ENCODE data around the gene DHRS12.

The DHRS12 gene

GRCh38 chr13:51803422-51804294, at the start of gene DHRS12:
TSS of gene DHRS12 (minus strand) at chr13:51804163. CDS start at chr13:51799659, 4,504 bp downstream.
- no peak for DNase-seq (ENCODE audit: low read depth, low spot score)

- DNase-seq (ENCODE audit: low read depth, low spot score) = no peak
Observed at GRCh38 chr13:51849145-51850101, 45.5 kb upstream of the DHRS12 start.

- no peak for DNase-seq (ENCODE audit: low read depth, low spot score)
Observed at GRCh38 chr13:51848674-51849073, 44.7 kb upstream of the DHRS12 start.

GRCh38 chr13:51846756-51847155, 42.8 kb upstream of the DHRS12 start:
- no peak for DNase-seq (ENCODE audit: low read depth, low spot score)

- DNase-seq (ENCODE audit: low read depth, low spot score) = no peak
Observed at GRCh38 chr13:51845574-51846318, 41.8 kb upstream of the DHRS12 start.

GRCh38 chr13:51844862-51845573, 41.1 kb upstream of the DHRS12 start, which contains the start of gene TMEM272:
TSS of gene TMEM272 (minus strand) at chr13:51845177. CDS start at chr13:51838530, 6,647 bp downstream.
- no peak for DNase-seq (ENCODE audit: low read depth, low spot score)

GRCh38 chr13:51843529-51843928, 39.6 kb upstream of the DHRS12 start:
- DNase-seq (ENCODE audit: low read depth, low spot score) = no peak

GRCh38 chr13:51841732-51842131, 37.8 kb upstream of the DHRS12 start:
- no peak for DNase-seq (ENCODE audit: low read depth, low spot score)

GRCh38 chr13:51840917-51841316, 37.0 kb upstream of the DHRS12 start:
- no peak for DNase-seq (ENCODE audit: low read depth, low spot score)

- DNase-seq (ENCODE audit: low read depth, low spot score) = no peak
Observed at GRCh38 chr13:51839711-51840540, 36.0 kb upstream of the DHRS12 start.

GRCh38 chr13:51838240-51838846, 34.4 kb upstream of the DHRS12 start:
- DNase-seq (ENCODE audit: low read depth, low spot score) = no peak

- DNase-seq (ENCODE audit: low read depth, low spot score) = no peak
Observed at GRCh38 chr13:51837016-51837415, 33.1 kb upstream of the DHRS12 start.

GRCh38 chr13:51834581-51835171, 30.7 kb upstream of the DHRS12 start:
- DNase-seq (ENCODE audit: low read depth, low spot score) = no peak

- DNase-seq (ENCODE audit: low read depth, low spot score) = no peak
Observed at GRCh38 chr13:51833980-51834379, 30.0 kb upstream of the DHRS12 start.

GRCh38 chr13:51832471-51833152, 28.6 kb upstream of the DHRS12 start:
- DNase-seq (ENCODE audit: low read depth, low spot score) = no peak

GRCh38 chr13:51831519-51831918, 27.6 kb upstream of the DHRS12 start:
- no peak for DNase-seq (ENCODE audit: low read depth, low spot score)

GRCh38 chr13:51829568-51829899, 25.6 kb upstream of the DHRS12 start:
- no peak for DNase-seq (ENCODE audit: low read depth, low spot score)

GRCh38 chr13:51828730-51829567, 25.0 kb upstream of the DHRS12 start:
- no peak for DNase-seq (ENCODE audit: low read depth, low spot score)

Data from brain pericyte (primary cell).